Stomach (tissue), 9 donors: ENCODE results near the gene PXMP4. TPM values are rescaled to one million over a fixed set of nuclear protein-coding genes. Genes with fewer than 3 reads are reported as not detected.
A peak's percentile ranks its signal among the peaks of the same experiment; 100 is the strongest.

Source experiments
- DNase-seq, 2 donors: peaks; one replicate each; pipeline versions ENCODE4 v3.0.0 to v3.0.0-alpha.2; 2013 to 2019
- H3K27ac ChIP-seq, 5 donors: fragments of 200-600 bp in 4 of 5; sonication (generic) in 4 of 5; one replicate each; pipeline ENCODE4 v1.5.1; 2013 to 2019; ENCODE audit warnings: mild to moderate bottlenecking in 1 of 5, moderate library complexity in 1 of 5
- H3K27me3 ChIP-seq, 3 donors: fragments of 200-600 bp; sonication (generic); one replicate each; pipeline ENCODE4 v1.5.1; 2017 to 2019; ENCODE audit warnings: mixed run types in 1 of 3
- H3K36me3 ChIP-seq, 4 donors: fragments of 200-600 bp; sonication (generic); 1 replicate in 3 of 4; 2 replicates in 1 of 4; pipeline ENCODE4 v1.5.1; 2016 to 2019
- H3K4me1 ChIP-seq, 4 donors: fragments of 200-600 bp; sonication (generic); one replicate each; pipeline ENCODE4 v1.5.1; 2016 to 2019
- H3K4me3 ChIP-seq, 4 donors: fragments of 200-600 bp; sonication (generic) in 3 of 4; one replicate each; pipeline ENCODE4 v1.5.1; 2016 to 2019; ENCODE audit warnings: mild to moderate bottlenecking in 1 of 4
- H3K9me3 ChIP-seq, 4 donors: fragments of 200-600 bp; sonication (generic); one replicate each; pipeline ENCODE4 v1.5.1; 2016 to 2019
- CTCF ChIP-seq, 7 experiments: fragments of 450-650 bp in 4 of 7; fragments of 200-600 bp in 3 of 7; sonication (generic) in 3 of 7; IDR thresholded peaks; one replicate each; pipeline ENCODE4 v1.5.1; 2016 to 2019; ENCODE audit warnings: antibody characterized with exemption in 7 of 7, control low read depth in 2 of 7, mild to moderate bottlenecking in 1 of 7
- EP300 ChIP-seq: sonication (generic); formaldehyde crosslinking; IDR thresholded peaks from one replicate; pipeline ENCODE4 v1.6.1; 2017; ENCODE audit warnings: antibody characterized with exemption
- POLR2A ChIP-seq, 4 donors: fragments of 450-650 bp; IDR thresholded peaks; one replicate each; pipeline ENCODE4 v1.6.1; 2016; ENCODE audit warnings: antibody characterized with exemption in 4 of 4, control low read depth in 2 of 4, mild to moderate bottlenecking in 1 of 4, moderate library complexity in 1 of 4
- POLR2AphosphoS5 ChIP-seq, 3 donors: sonication (generic); formaldehyde crosslinking; IDR thresholded peaks; one replicate each; pipeline ENCODE4 v1.6.1; 2016; ENCODE audit warnings: antibody characterized with exemption in 3 of 3
- WGBS, 5 donors: extraction: QIAGEN DNeasy Blood & Tissue Kit in 3 of 5; methylation state at CpG; one replicate each; pipeline versions ENCODE4 v1.1.5 to v1.1.7; 2013 to 2018; 5-methylcytosine and 5-hydroxymethylcytosine counted together
- intact Hi-C: fragments of 100-400 bp; cut with DNase I; formaldehyde crosslinking; loops from one replicate; pipeline ENCODE4 v1.15.1; 2023; ENCODE audit warnings: low total_unique reads
- polyA plus RNA-seq, 3 donors: library from polyadenylated mRNA; stranded (reverse); fragments of 200-250 nt; gene quantifications; one replicate each; pipeline ENCODE4 v1.2.3, GENCODE V29; 2013
- total RNA-seq, 5 donors: library from RNA; depleted of rRNA; stranded (reverse); fragments of >200 nt; gene quantifications; one replicate each; pipeline versions ENCODE4 v1.1.0 to v1.2.3, GENCODE V29; 2014 to 2016
- donor health status: healthy with polysubstance abuse.
- donor health status: Bipolar disorder and iron deficiency.
- donor health status: healthy.

The PXMP4 gene
- total and polyA plus RNA-seq, 8 donors = 0.72 to 36.8 (median 5.6) TPM

- TF ChIP-seq CTCF (IDR thresholded peaks at IDR 0.05) = no peak
- TF ChIP-seq POLR2AphosphoS5 (IDR thresholded peaks at IDR 0.05) = no peak
- TF ChIP-seq EP300 = no peak
- no peak for TF ChIP-seq POLR2A (IDR thresholded peaks at IDR 0.05)
- intact Hi-C loops = no loop called here
- Histone ChIP-seq H3K4me1 (peaks cover 12 to 33% (median 23%) of the 10 kb centered on the region in 4 donors), H3K27ac (peak overlapping the region in 4 of 5 donors; percentile 51 to 84 (median 70)), H3K9me3 (no peaks in the 10 kb centered on the region), H3K27me3 (no peaks in the 10 kb centered on the region), H3K36me3 (no peaks in the 10 kb centered on the region), H3K4me3 (peak overlapping the region; percentile 44 to 57 (median 48))
- no peak for DNase-seq
- 78 to 82% (median 79%) methylated on average over 14 of the region's 14 CpGs for WGBS, 5 donors
Measured at GRCh38 chr20:33686984-33687366, 33.1 kb downstream of the PXMP4 start.

DNA sequence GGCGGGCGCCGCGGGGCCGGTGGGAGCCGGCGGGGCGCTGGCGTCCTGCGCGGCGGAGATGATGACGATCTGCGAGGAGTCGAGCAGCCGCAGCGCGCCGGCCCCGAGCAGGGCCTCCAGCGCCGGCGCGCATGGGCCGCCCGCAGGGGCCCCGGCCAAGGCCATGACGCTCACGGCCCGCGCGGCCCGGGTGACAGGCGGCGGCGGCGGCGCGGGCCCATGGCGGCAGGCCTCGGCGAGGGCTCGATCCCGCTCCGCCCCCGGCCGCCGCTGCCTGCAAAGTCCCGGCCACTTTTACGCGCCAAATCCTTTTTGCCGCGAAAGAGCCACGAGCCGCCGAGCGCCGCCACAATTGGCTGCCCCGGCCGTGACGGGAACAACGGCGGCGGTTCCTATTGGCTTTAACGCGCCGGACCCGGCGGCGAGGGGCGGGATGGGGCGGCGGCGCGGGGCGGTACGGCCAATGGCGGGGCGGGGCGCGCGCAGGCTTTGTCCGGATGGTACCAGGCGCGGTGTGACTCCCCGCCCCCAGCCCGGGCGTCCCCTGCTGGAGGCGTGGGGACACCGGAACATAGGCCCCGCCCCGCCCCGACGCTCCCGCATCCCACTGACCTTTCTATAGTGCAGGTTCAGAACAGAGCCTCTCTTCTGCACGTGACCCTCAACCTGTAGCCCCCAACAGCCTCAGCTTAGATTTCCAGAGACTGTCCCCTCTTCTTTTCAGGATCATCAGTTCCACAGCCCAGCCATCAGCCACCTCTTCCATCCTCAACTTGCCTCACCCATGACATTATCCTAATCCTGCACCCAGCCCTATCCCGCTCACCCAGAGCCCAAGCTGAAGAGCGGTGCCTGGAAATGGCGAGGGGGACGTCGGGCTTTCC, 33.8 kb downstream of the PXMP4 start, which contains the start of gene E2F1:
TSS of gene E2F1 (minus strand) at position 286 of the 884 bp plus-strand sequence. CDS start at position 165, 121 bp downstream.
- peaks cover 12 to 33% (median 23%) of the 10 kb centered on the region in 4 donors for H3K4me1 ChIP-seq
- peak; percentile 98 for DNase-seq
- H3K36me3 ChIP-seq = no peaks in the 10 kb centered on the region
- WGBS, 5 donors = 2 to 7% (median 3%) methylated on average over 29 to 99 of the region's 101 CpGs
- no peaks in the 10 kb centered on the region for H3K27me3 ChIP-seq
- TF ChIP-seq POLR2A (IDR thresholded peaks at IDR 0.05) (no peak), POLR2AphosphoS5 (IDR thresholded peaks at IDR 0.05) (peak in 1 of 3 donors; percentile 40), CTCF (IDR thresholded peaks at IDR 0.05) (peak in 5 of 7 experiments; percentile 11 to 73 (median 26))
- peak within 1 kb of the TSS; percentile 47 to 84 (median 59) for H3K27ac ChIP-seq
- intact Hi-C loops = no loop called here
- H3K9me3 ChIP-seq = no peaks in the 10 kb centered on the region
- peak within 1 kb of the TSS; percentile 44 to 57 (median 48) for H3K4me3 ChIP-seq

DNA sequence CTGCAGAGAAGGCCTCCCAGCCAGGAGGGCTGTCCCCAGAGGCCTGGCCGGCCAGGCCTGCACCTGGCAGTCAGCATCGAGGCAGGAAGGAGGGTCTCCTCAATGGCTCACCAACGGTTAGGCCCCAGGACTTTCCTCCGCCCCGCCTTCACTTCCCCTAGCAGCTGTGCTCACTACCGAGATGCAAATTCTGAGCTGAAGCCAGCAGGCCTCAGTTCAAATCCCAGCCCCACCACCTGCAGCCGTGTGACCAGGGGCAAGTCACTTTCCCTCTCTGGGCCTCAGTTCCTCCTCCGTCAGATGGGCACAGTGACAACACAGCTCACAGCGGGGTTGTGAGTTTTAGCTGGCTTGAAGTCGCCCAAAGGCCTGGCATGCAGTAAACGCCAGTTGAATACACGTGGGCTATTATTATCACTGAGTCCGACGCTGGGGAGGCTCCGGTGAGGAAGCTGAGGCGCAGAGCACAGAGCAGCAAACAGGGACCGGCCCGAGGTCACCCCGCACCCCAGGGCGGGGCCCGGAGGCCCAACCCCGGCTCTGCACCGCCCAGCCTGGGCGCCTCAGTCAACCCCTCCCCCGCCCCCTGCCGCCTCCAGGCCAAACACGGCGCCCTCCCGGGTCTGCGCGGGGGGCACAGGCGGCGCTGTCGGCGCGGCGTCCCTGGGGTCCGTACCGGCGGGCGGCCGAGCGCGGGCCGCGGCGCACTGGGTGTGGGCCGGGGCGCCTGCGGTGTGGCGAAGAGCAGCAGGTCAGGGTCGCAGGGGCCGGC, 34.6 kb downstream of the PXMP4 start:
- no peaks in the 10 kb centered on the region for H3K9me3 ChIP-seq
- 1 to 5% (median 2%) methylated on average over 11 to 53 of the region's 53 CpGs for WGBS, 5 donors
- DNase-seq = peak in 1 of 2 donors; percentile 76
- H3K4me3 ChIP-seq = peak overlapping the region; percentile 44 to 57 (median 48)
- no peaks in the 10 kb centered on the region for H3K36me3 ChIP-seq
- H3K4me1 ChIP-seq = peaks cover 12 to 33% (median 23%) of the 10 kb centered on the region in 4 donors
- no peaks in the 10 kb centered on the region for H3K27me3 ChIP-seq
- peak overlapping the region; percentile 41 to 84 (median 52) for H3K27ac ChIP-seq
- intact Hi-C loops = no loop called here
- no peak for TF ChIP-seq POLR2A (IDR thresholded peaks at IDR 0.05)
- no peak for TF ChIP-seq CTCF (IDR thresholded peaks at IDR 0.05)
- TF ChIP-seq EP300 = no peak
- TF ChIP-seq POLR2AphosphoS5 (IDR thresholded peaks at IDR 0.05) = no peak
